ENCODE measurements around the gene TMEM41B. TPM values are rescaled to one million over a fixed set of nuclear protein-coding genes. Genes with fewer than 3 reads are reported as not detected.

Gene TMEM41B
- total RNA-seq, 1 experiment from 2014 or later, result 67.2 TPM

GRCh38 chr11:9231848-9232177, 82.6 kb downstream of the TMEM41B start:
- Histone ChIP-seq H2AFZ (ENCODE audit: low read depth, low read length, poor library complexity, severe bottlenecking) (no peak overlapping the region), H3K79me2 (ENCODE audit: insufficient read depth, low read length) (peaks cover 89% of the 10 kb centered on the region)

More at GRCh38 chr11:9231848-9232177, 82.6 kb downstream of the TMEM41B start:
- no peaks in the 10 kb centered on the region for H3K9me2 ChIP-seq (ENCODE audit: insufficient read depth)
- no peak for TF ChIP-seq CTCF (IDR thresholded peaks at IDR 0.05 in 2 of 3, conservative IDR thresholded peaks at IDR 0.05 in 1 of 3; ENCODE audit: borderline replicate concordance in 1 of 3, insufficient read depth in 1 of 3, low read depth in 2 of 3, low read length in 2 of 3)
- TF ChIP-seq RAD21 (IDR thresholded peaks at IDR 0.05; ENCODE audit: low read depth), result no peak
- TF ChIP-seq POLR2A (IDR thresholded peaks at IDR 0.05; ENCODE audit: borderline replicate concordance, extremely low read depth, insufficient read depth, insufficient read length), result no peak
- TF ChIP-seq MAX (IDR thresholded peaks at IDR 0.05), result no peak
- TF ChIP-seq ELF1 (IDR thresholded peaks at IDR 0.05; ENCODE audit: borderline replicate concordance, low read depth), result no peak
- TF ChIP-seq TCF7L2 (IDR thresholded peaks at IDR 0.05; ENCODE audit: borderline replicate concordance, extremely low read depth, insufficient read depth, insufficient read length), result no peak
- TF ChIP-seq EZH2phosphoT487 (IDR thresholded peaks at IDR 0.05; ENCODE audit: borderline replicate concordance), result no peak
- TF ChIP-seq YY1 (IDR thresholded peaks at IDR 0.05; ENCODE audit: extremely low read depth, insufficient replicate concordance, low read depth, low read length), result no peak
- no peak for TF ChIP-seq EZH2 (IDR thresholded peaks at IDR 0.05)
- no peak for TF ChIP-seq CEBPB (IDR thresholded peaks at IDR 0.05; ENCODE audit: low read depth)
- no peak for TF ChIP-seq POLR2AphosphoS5 (IDR thresholded peaks at IDR 0.05; ENCODE audit: low read depth, low read length)
- TF ChIP-seq SP1 (IDR thresholded peaks at IDR 0.05; ENCODE audit: low read depth), result no peak
- TF ChIP-seq ZNF274 (IDR thresholded peaks at IDR 0.05; ENCODE audit: low read depth, low read length), result no peak
- no peak for TF ChIP-seq EGR1 (IDR thresholded peaks at IDR 0.05; ENCODE audit: low read depth)
- ChIA-PET RAD21 (ENCODE audit: low non-redundant PET in 1 of 2, low total read pairs in 2 of 2, uncharacterized antibody in 2 of 2, unreplicated experiment in 2 of 2) (no interaction called here), CTCF (no interaction called here), POLR2A (no interaction called here)
- no peaks in the 10 kb centered on the region for H4K20me1 ChIP-seq (ENCODE audit: insufficient read depth)
- no peaks in the 10 kb centered on the region for H3K36me3 ChIP-seq (ENCODE audit: control insufficient read depth in 1 of 2, insufficient read depth in 2 of 2, low read length in 2 of 2)
- H3K4me3 ChIP-seq (replicated peaks in 1 of 2; ENCODE audit: low read depth in 1 of 2, low read length in 2 of 2), result no peak overlapping the region
- BruUV-seq (replicated peaks), result no TSS peak
- ATAC-seq (no peak), DNase-seq (ENCODE audit: low read depth, low spot score) (no peak)
- intact Hi-C loops (cut with micrococcal nuclease), result no loop called here
- no peaks in the 10 kb centered on the region for H3K9me3 ChIP-seq (ENCODE audit: control insufficient read depth in 1 of 2, insufficient read depth in 1 of 2, low read depth in 1 of 2, low read length in 2 of 2)
- H3K4me2 ChIP-seq (ENCODE audit: low read length), result no peak overlapping the region
- H3K27me3 ChIP-seq (ENCODE audit: insufficient read depth, low read length), result no peaks in the 10 kb centered on the region
- no peak overlapping the region for H3K9ac ChIP-seq (ENCODE audit: low read length)
- peaks cover 0 to 24% of the 10 kb centered on the region in 2 experiments; a peak in 2 of 4 replicates for H3K4me1 ChIP-seq (ENCODE audit: control insufficient read depth in 1 of 2, insufficient read depth in 2 of 2, low read length in 2 of 2)
- H3K27ac ChIP-seq (ENCODE audit: low read depth, low read length), result no peak overlapping the region

Other genes with a start within 250 kb of the TMEM41B start
- 1.3 TPM for gene SCUBE2, start 223.0 kb downstream of the TMEM41B start, total RNA-seq (2021; ENCODE audit: unreplicated experiment)
- 48.6 TPM for gene DENND5A, start 49.2 kb downstream of the TMEM41B start, total RNA-seq (2021; ENCODE audit: unreplicated experiment)
- gene IPO7, start 70.1 kb upstream of the TMEM41B start, total RNA-seq (2021; ENCODE audit: unreplicated experiment), result 186 TPM
- gene ZNF143, start 146.4 kb upstream of the TMEM41B start, total RNA-seq (2021; ENCODE audit: unreplicated experiment), result 27.5 TPM

Data from HCT116 (cell line).